Liver (tissue), 9 donors: Measurements from ENCODE around the gene NUB1. TPM values are rescaled to one million over a fixed set of nuclear protein-coding genes. Genes with fewer than 3 reads are reported as not detected.
A peak's percentile ranks its signal among the peaks of the same experiment; 100 is the strongest.

Source experiments
- DNase-seq: peaks from one replicate; pipeline ENCODE4 v3.0.0-alpha.2; 2017; ENCODE audit warnings: low spot score
- H3K27ac ChIP-seq, 2 donors: one replicate each; pipeline ENCODE4 v1.7.0; 2013; ENCODE audit warnings: inconsistent platforms in 2 of 2, low read length in 2 of 2, control low read depth in 1 of 2, low read depth in 1 of 2, mild to moderate bottlenecking in 1 of 2
- H3K27me3 ChIP-seq, 4 donors: one replicate each; pipeline versions ENCODE4 v1.6.1 to v1.7.0; 2013; ENCODE audit warnings: low read length in 3 of 4, inconsistent platforms in 1 of 4, mild to moderate bottlenecking in 1 of 4, moderate library complexity in 1 of 4; ENCODE audit not compliant: control insufficient read depth in 4 of 4, insufficient read depth in 4 of 4
- H3K36me3 ChIP-seq, 4 donors: one replicate each; pipeline versions ENCODE4 v1.6.1 to v1.7.0; 2013; ENCODE audit warnings: low read length in 3 of 4, mild to moderate bottlenecking in 3 of 4, low read depth in 1 of 4, moderate library complexity in 1 of 4; ENCODE audit not compliant: control insufficient read depth in 4 of 4, insufficient read depth in 3 of 4
- H3K4me1 ChIP-seq, 4 donors: one replicate each; pipeline versions ENCODE4 v1.6.1 to v1.7.0; 2013; ENCODE audit warnings: low read length in 3 of 4, mild to moderate bottlenecking in 3 of 4, moderate library complexity in 1 of 4; ENCODE audit not compliant: control insufficient read depth in 4 of 4, insufficient read depth in 4 of 4
- H3K4me3 ChIP-seq, 3 donors: one replicate each; pipeline versions ENCODE4 v1.6.1 to v1.7.0; 2013; ENCODE audit warnings: low read length in 3 of 3, control low read depth in 1 of 3, low read depth in 1 of 3, mild to moderate bottlenecking in 1 of 3
- H3K9ac ChIP-seq, 2 donors: one replicate each; pipeline ENCODE4 v1.7.0; 2013; ENCODE audit warnings: low read length in 2 of 2, mild to moderate bottlenecking in 2 of 2, moderate library complexity in 2 of 2, control low read depth in 1 of 2, low read depth in 1 of 2
- H3K9me3 ChIP-seq, 4 donors: one replicate each; pipeline versions ENCODE4 v1.6.1 to v1.7.0; 2013; ENCODE audit warnings: low read length in 3 of 4; ENCODE audit not compliant: control insufficient read depth in 4 of 4
- ATF3 ChIP-seq: IDR thresholded peaks from 2 replicates; pipeline ENCODE4 v1.6.1; 2016; ENCODE audit warnings: antibody characterized with exemption
- EGR1 ChIP-seq, 2 donors: IDR thresholded peaks; 2 replicates each; pipeline ENCODE4 v1.6.1; 2016 to 2018; ENCODE audit warnings: antibody characterized with exemption in 2 of 2, low read depth in 2 of 2
- FOXA1 ChIP-seq: IDR thresholded peaks from 2 replicates; pipeline ENCODE4 v1.6.1; 2016; ENCODE audit warnings: antibody characterized with exemption
- FOXA2 ChIP-seq: IDR thresholded peaks from 2 replicates; pipeline ENCODE4 v1.6.1; 2016; ENCODE audit warnings: antibody characterized with exemption
- GABPA ChIP-seq, 2 donors: IDR thresholded peaks in 1 of 2; conservative IDR thresholded peaks in 1 of 2; 2 replicates each; pipeline ENCODE4 v1.6.1; 2016; ENCODE audit warnings: antibody characterized with exemption in 2 of 2, mild to moderate bottlenecking in 1 of 2, moderate library complexity in 1 of 2
- HNF4A ChIP-seq, 2 donors: conservative IDR thresholded peaks; 2 replicates each; pipeline ENCODE4 v1.6.1; 2016; ENCODE audit warnings: antibody characterized with exemption in 2 of 2, mild to moderate bottlenecking in 2 of 2
- HNF4G ChIP-seq: IDR thresholded peaks from 2 replicates; pipeline ENCODE4 v1.6.1; 2016; ENCODE audit warnings: antibody characterized with exemption
- JUND ChIP-seq, 2 donors: IDR thresholded peaks; 2 replicates each; pipeline ENCODE4 v1.6.1; 2016; ENCODE audit warnings: antibody characterized with exemption in 2 of 2
- MAX ChIP-seq: IDR thresholded peaks from 2 replicates; pipeline ENCODE4 v1.6.1; 2016; ENCODE audit warnings: antibody characterized with exemption
- NR2F2 ChIP-seq: IDR thresholded peaks from 2 replicates; pipeline ENCODE4 v1.6.1; 2016; ENCODE audit warnings: antibody characterized with exemption
- RAD21 ChIP-seq, 2 donors: IDR thresholded peaks; 2 replicates each; pipeline ENCODE4 v1.6.1; 2016; ENCODE audit warnings: antibody characterized with exemption in 2 of 2, mild to moderate bottlenecking in 2 of 2
- REST ChIP-seq: IDR thresholded peaks from 2 replicates; pipeline ENCODE4 v1.6.1; 2016; ENCODE audit warnings: antibody characterized with exemption, mild to moderate bottlenecking
- RXRA ChIP-seq, 2 donors: IDR thresholded peaks; 2 replicates each; pipeline ENCODE4 v1.6.1; 2017 to 2018; ENCODE audit warnings: antibody characterized with exemption in 2 of 2, mild to moderate bottlenecking in 1 of 2
- SP1 ChIP-seq: IDR thresholded peaks from 2 replicates; pipeline ENCODE4 v1.6.1; 2018; ENCODE audit warnings: antibody characterized with exemption, mild to moderate bottlenecking
- TAF1 ChIP-seq: conservative IDR thresholded peaks from 2 replicates; pipeline ENCODE4 v1.6.1; 2016; ENCODE audit warnings: antibody characterized with exemption, mild to moderate bottlenecking
- YY1 ChIP-seq: IDR thresholded peaks from 2 replicates; pipeline ENCODE4 v1.6.1; 2016; ENCODE audit warnings: antibody characterized with exemption, mild to moderate bottlenecking
- WGBS: extraction: QIAGEN DNeasy Blood & Tissue Kit; methylation state at CpG from one replicate; pipeline ENCODE4 v1.1.7; 2013; 5-methylcytosine and 5-hydroxymethylcytosine counted together
- polyA plus RNA-seq, 2 donors: library from polyadenylated mRNA; stranded (reverse) in 1 of 2; unstranded in 1 of 2; fragments of 200-250 nt in 1 of 2; fragments of >200 nt in 1 of 2; fragmentation: Nextera tagmentation in 1 of 2; extraction: Ambion mirVana in 1 of 2; gene quantifications; one replicate each; pipeline versions ENCODE4 v1.2.1 to v1.2.3, GENCODE V29; 2013 to 2015
- total RNA-seq, 2 donors: library from RNA; depleted of rRNA; stranded (reverse); fragments of >200 nt; gene quantifications; one replicate each; pipeline ENCODE4 v1.2.3, GENCODE V29; 2014
- TF ChIP-seq, protein P1 (sequence below): IDR thresholded peaks from 2 replicates; pipeline ENCODE4 v1.6.1; 2016; ENCODE audit warnings: antibody characterized with exemption
- TF ChIP-seq, protein P2 (sequence below): fragments of 150-350 bp; IDR thresholded peaks from 2 replicates; pipeline ENCODE4 v1.5.1; 2017; ENCODE audit warnings: improper control_type of control experiment, low read depth, low read length; ENCODE audit not compliant: missing input control
- donor health status: healthy.
- donor health status: healthy.
- donor health status: healthy.
- donor health status: healthy.
- donor health status: healthy.

NUB1 gene
- total and polyA plus RNA-seq, 4 donors, result 14.0 to 27.9 (median 18.8) TPM

DNA sequence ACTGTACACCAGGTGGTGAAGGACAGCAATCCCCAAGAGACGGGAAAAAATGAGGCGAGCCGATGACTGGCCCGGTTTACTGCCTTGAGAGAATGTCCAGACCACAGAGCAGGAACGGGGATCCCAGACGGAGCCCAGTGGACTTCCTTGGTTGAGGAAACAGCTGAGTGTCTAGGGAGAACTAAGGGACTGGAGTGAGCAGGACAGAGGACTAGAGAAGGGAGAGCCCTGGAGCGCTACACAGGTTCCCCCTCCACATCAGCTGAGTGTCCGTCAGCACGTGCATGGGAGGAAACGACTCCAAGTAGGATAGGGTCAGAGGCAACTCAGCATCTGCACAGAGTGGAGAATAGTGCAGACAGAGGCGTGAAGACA, 75.3 kb downstream of the NUB1 start:
- Histone ChIP-seq H3K36me3 (no peaks in the 10 kb centered on the region), H3K4me1 (peaks cover 0 to 4% (median 2%) of the 10 kb centered on the region in 4 donors), H3K27ac (no peak overlapping the region), H3K27me3 (no peaks in the 10 kb centered on the region), H3K9me3 (peaks cover 0 to 6% (median 0%) of the 10 kb centered on the region in 4 donors), H3K9ac (no peak overlapping the region), H3K4me3 (no peak overlapping the region)
- TF ChIP-seq RXRA (IDR thresholded peaks at IDR 0.05) (peak in 1 of 2 donors; percentile 5), GABPA (IDR thresholded peaks at IDR 0.05 in 1 of 2, conservative IDR thresholded peaks at IDR 0.05 in 1 of 2) (no peak)
- DNase-seq, result no peak
- 72% methylated on average over 11 of the region's 11 CpGs for WGBS

DNA sequence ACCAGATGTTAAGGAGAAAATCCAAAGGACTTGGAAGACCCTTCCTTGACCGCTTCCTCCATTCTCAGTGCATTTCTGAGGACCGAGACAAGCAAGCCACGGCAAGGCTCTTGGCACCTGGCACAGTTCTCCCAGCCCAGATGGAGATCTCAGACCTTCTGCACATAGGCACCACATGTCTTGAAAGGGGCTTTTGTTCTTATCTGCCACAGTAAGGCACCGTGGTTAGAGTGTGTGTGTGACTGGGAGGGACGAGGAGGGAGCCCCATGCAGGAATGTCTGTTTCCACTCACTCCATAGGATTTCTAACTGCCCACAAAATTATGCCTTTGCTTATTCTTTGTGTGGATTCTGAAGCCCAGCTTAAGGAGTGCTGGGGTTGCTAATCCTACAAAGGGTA, 78.5 kb downstream of the NUB1 start:
- 83% methylated on average over 5 of the region's 5 CpGs for WGBS
- H3K4me3 ChIP-seq, result no peak overlapping the region
- no peaks in the 10 kb centered on the region for H3K36me3 ChIP-seq
- H3K9ac ChIP-seq, result no peak overlapping the region
- DNase-seq, result no peak
- no peak overlapping the region for H3K27ac ChIP-seq
- no peak for TF ChIP-seq FOXA1
- no peak for TF ChIP-seq SP1
- H3K27me3 ChIP-seq, result no peaks in the 10 kb centered on the region
- peaks cover 0 to 4% (median 2%) of the 10 kb centered on the region in 4 donors for H3K4me1 ChIP-seq
- peaks cover 0 to 6% (median 0%) of the 10 kb centered on the region in 4 donors for H3K9me3 ChIP-seq

- WGBS, result 84% methylated on average over 5 of the region's 5 CpGs
Observed at GRCh38 chr7:151422212-151422611, 80.6 kb downstream of the NUB1 start.

More at GRCh38 chr7:151422212-151422611, 80.6 kb downstream of the NUB1 start:
- no peaks in the 10 kb centered on the region for H3K4me1 ChIP-seq
- no peak overlapping the region for H3K27ac ChIP-seq
- peaks cover 0 to 6% (median 0%) of the 10 kb centered on the region in 4 donors for H3K9me3 ChIP-seq
- H3K9ac ChIP-seq, result no peak overlapping the region
- no peak for TF ChIP-seq FOXA2
- TF ChIP-seq SP1, result no peak
- no peak for TF ChIP-seq YY1
- no peak for TF ChIP-seq EGR1 (IDR thresholded peaks at IDR 0.05; ENCODE audit: low read depth in 2 of 2)
- TF ChIP-seq FOXA1, result no peak
- no peak for TF ChIP-seq GABPA (IDR thresholded peaks at IDR 0.05 in 1 of 2, conservative IDR thresholded peaks at IDR 0.05 in 1 of 2)
- no peak for TF ChIP-seq TAF1
- no peak for TF ChIP-seq RXRA (IDR thresholded peaks at IDR 0.05)
- no peak for TF ChIP-seq RAD21 (IDR thresholded peaks at IDR 0.05)
- TF ChIP-seq REST, result no peak
- TF ChIP-seq JUND (IDR thresholded peaks at IDR 0.05), result no peak
- no peak for TF ChIP-seq ATF3
- no peak for TF ChIP-seq HNF4G
- TF ChIP-seq, protein P1, sequence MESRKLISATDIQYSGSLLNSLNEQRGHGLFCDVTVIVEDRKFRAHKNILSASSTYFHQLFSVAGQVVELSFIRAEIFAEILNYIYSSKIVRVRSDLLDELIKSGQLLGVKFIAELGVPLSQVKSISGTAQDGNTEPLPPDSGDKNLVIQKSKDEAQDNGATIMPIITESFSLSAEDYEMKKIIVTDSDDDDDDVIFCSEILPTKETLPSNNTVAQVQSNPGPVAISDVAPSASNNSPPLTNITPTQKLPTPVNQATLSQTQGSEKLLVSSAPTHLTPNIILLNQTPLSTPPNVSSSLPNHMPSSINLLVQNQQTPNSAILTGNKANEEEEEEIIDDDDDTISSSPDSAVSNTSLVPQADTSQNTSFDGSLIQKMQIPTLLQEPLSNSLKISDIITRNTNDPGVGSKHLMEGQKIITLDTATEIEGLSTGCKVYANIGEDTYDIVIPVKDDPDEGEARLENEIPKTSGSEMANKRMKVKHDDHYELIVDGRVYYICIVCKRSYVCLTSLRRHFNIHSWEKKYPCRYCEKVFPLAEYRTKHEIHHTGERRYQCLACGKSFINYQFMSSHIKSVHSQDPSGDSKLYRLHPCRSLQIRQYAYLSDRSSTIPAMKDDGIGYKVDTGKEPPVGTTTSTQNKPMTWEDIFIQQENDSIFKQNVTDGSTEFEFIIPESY, result no peak
- TF ChIP-seq MAX, result no peak
- no peak for TF ChIP-seq NR2F2
- TF ChIP-seq, protein P2, sequence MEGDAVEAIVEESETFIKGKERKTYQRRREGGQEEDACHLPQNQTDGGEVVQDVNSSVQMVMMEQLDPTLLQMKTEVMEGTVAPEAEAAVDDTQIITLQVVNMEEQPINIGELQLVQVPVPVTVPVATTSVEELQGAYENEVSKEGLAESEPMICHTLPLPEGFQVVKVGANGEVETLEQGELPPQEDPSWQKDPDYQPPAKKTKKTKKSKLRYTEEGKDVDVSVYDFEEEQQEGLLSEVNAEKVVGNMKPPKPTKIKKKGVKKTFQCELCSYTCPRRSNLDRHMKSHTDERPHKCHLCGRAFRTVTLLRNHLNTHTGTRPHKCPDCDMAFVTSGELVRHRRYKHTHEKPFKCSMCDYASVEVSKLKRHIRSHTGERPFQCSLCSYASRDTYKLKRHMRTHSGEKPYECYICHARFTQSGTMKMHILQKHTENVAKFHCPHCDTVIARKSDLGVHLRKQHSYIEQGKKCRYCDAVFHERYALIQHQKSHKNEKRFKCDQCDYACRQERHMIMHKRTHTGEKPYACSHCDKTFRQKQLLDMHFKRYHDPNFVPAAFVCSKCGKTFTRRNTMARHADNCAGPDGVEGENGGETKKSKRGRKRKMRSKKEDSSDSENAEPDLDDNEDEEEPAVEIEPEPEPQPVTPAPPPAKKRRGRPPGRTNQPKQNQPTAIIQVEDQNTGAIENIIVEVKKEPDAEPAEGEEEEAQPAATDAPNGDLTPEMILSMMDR, result no peak
- no peak for TF ChIP-seq HNF4A (conservative IDR thresholded peaks at IDR 0.05)
- no peaks in the 10 kb centered on the region for H3K36me3 ChIP-seq
- DNase-seq, result no peak
- H3K27me3 ChIP-seq, result no peaks in the 10 kb centered on the region
- H3K4me3 ChIP-seq, result no peak overlapping the region
